HG03575 (cell line): ENCODE data around the gene FIGNL1.
"Not testable (repeated sequence)": the region's sequence is repeated elsewhere in the genome, so short reads cannot be mapped to it uniquely, and the experiment has no call there.

Experiments
- ATAC-seq: cut with Tn5 transposase; IDR thresholded peaks from one replicate; pipeline ENCODE4 v1.9.1; 2021; ENCODE audit not compliant: unreplicated experiment, insufficient number of reproducible peaks, low FRiP score; ENCODE audit errors: extremely low read depth

The FIGNL1 gene

GRCh38 chr7:50473531-50473930 is 23.4 kb upstream of the FIGNL1 start:
- ATAC-seq = no peak

- ATAC-seq = no peak
Observed at GRCh38 chr7:50472427-50472826, 22.3 kb upstream of the FIGNL1 start.

GRCh38 chr7:50471970-50472369 is 21.8 kb upstream of the FIGNL1 start:
- ATAC-seq = no peak

GRCh38 chr7:50470250-50471163 is 20.4 kb upstream of the FIGNL1 start:
- ATAC-seq = no peak

- no peak for ATAC-seq
Observed at GRCh38 chr7:50469181-50469580, 19.0 kb upstream of the FIGNL1 start.

GRCh38 chr7:50467817-50468610 is 17.9 kb upstream of the FIGNL1 start:
- peak; percentile 40 for ATAC-seq

GRCh38 chr7:50466815-50467585 is 16.9 kb upstream of the FIGNL1 start:
- no peak for ATAC-seq

- no peak for ATAC-seq
Observed at GRCh38 chr7:50463035-50463434, 12.9 kb upstream of the FIGNL1 start.

- ATAC-seq = no peak
Observed at GRCh38 chr7:50462361-50462760, 12.2 kb upstream of the FIGNL1 start.

- ATAC-seq = no peak
Observed at GRCh38 chr7:50461695-50462094, 11.5 kb upstream of the FIGNL1 start.

GRCh38 chr7:50459183-50459582 is 9.0 kb upstream of the FIGNL1 start:
- not testable (repeated sequence) for ATAC-seq

GRCh38 chr7:50458651-50459050 is 8.5 kb upstream of the FIGNL1 start:
- not testable (repeated sequence) for ATAC-seq

- no peak for ATAC-seq
Observed at GRCh38 chr7:50456371-50457123, 6.4 kb upstream of the FIGNL1 start.

- ATAC-seq = no peak
Observed at GRCh38 chr7:50455658-50456057, 5.5 kb upstream of the FIGNL1 start.

GRCh38 chr7:50454968-50455367 is 4.8 kb upstream of the FIGNL1 start:
- ATAC-seq = no peak

- ATAC-seq = peak; percentile 2
Observed at GRCh38 chr7:50450590-50451032, 461 bp upstream of the FIGNL1 start.

GRCh38 chr7:50449501-50449880 is 659 bp downstream of the FIGNL1 start:
- ATAC-seq = no peak

GRCh38 chr7:50448823-50449222 is 1.3 kb downstream of the FIGNL1 start:
- ATAC-seq = peak; percentile 42

- ATAC-seq = peak; percentile 27
Observed at GRCh38 chr7:50446542-50446960, 3.6 kb downstream of the FIGNL1 start.
